Stimulated activated CD8-positive, alpha-beta memory T cell treated with anti-CD3 and anti-CD28 coated beads, Interleukin-12 subunit alpha, Interleukin-12 subunit beta, amount 100 ng/mL, for 1 hour (primary cell): ENCODE data around the gene A4GALT.
"Not testable (repeated sequence)": the region's sequence is repeated elsewhere in the genome, so short reads cannot be mapped to it uniquely, and the experiment has no call there.

Source experiments
- DNase-seq: peaks from one replicate; pipeline ENCODE4 v3.0.0-alpha.2; 2020; ENCODE audit warnings: low read depth

The A4GALT gene

GRCh38 chr22:42740320-42740719 is 19.6 kb upstream of the A4GALT start:
- DNase-seq = not testable (repeated sequence)

- DNase-seq = no peak
Measured at GRCh38 chr22:42734406-42734805, 13.7 kb upstream of the A4GALT start.

GRCh38 chr22:42733394-42733793 is 12.7 kb upstream of the A4GALT start:
- not testable (repeated sequence) for DNase-seq

GRCh38 chr22:42732081-42732480 is 11.4 kb upstream of the A4GALT start:
- DNase-seq = no peak

GRCh38 chr22:42726811-42727210 is 6.1 kb upstream of the A4GALT start:
- DNase-seq = no peak

- no peak for DNase-seq
Measured at GRCh38 chr22:42725606-42726355, 5.1 kb upstream of the A4GALT start.

- no peak for DNase-seq
Measured at GRCh38 chr22:42724062-42724461, 3.4 kb upstream of the A4GALT start.

- no peak for DNase-seq
Measured at GRCh38 chr22:42721045-42721434, 370 bp upstream of the A4GALT start.

GRCh38 chr22:42719656-42720262 is 911 bp downstream of the A4GALT start:
- no peak for DNase-seq

- DNase-seq = no peak
Measured at GRCh38 chr22:42719133-42719532, 1.5 kb downstream of the A4GALT start.

GRCh38 chr22:42717197-42717928 is 3.3 kb downstream of the A4GALT start:
- DNase-seq = no peak

GRCh38 chr22:42716649-42717127 is 4.0 kb downstream of the A4GALT start:
- no peak for DNase-seq

GRCh38 chr22:42716221-42716620 is 4.4 kb downstream of the A4GALT start:
- no peak for DNase-seq

GRCh38 chr22:42714768-42715390 is 5.8 kb downstream of the A4GALT start:
- no peak for DNase-seq

- no peak for DNase-seq
Measured at GRCh38 chr22:42714308-42714707, 6.4 kb downstream of the A4GALT start.

GRCh38 chr22:42711895-42712837 is 8.5 kb downstream of the A4GALT start:
- DNase-seq = no peak

- DNase-seq = no peak
Measured at GRCh38 chr22:42711281-42711731, 9.4 kb downstream of the A4GALT start.

GRCh38 chr22:42708417-42708816 is 12.3 kb downstream of the A4GALT start:
- DNase-seq = no peak

- no peak for DNase-seq
Measured at GRCh38 chr22:42707496-42707895, 13.2 kb downstream of the A4GALT start.

- no peak for DNase-seq
Measured at GRCh38 chr22:42704896-42705295, 15.8 kb downstream of the A4GALT start.

GRCh38 chr22:42702675-42703074 is 18.0 kb downstream of the A4GALT start:
- DNase-seq = no peak
